Uterus (tissue), 4 donors: Measurements from ENCODE around the gene NLN. TPM values are rescaled to one million over a fixed set of nuclear protein-coding genes. Genes with fewer than 3 reads are reported as not detected.
"Not testable (repeated sequence)": the region's sequence is repeated elsewhere in the genome, so short reads cannot be mapped to it uniquely, and the experiment has no call there.

Source experiments
- DNase-seq, 2 donors: peaks; one replicate each; pipeline ENCODE4 v3.0.0-alpha.2; 2019 to 2020
- H3K27ac ChIP-seq, 2 donors: fragments of 200-600 bp; sonication (generic); 1 replicate in 1 of 2; 2 replicates in 1 of 2; pipeline ENCODE4 v1.5.1; 2016 to 2018
- H3K27me3 ChIP-seq, 2 donors: fragments of 200-600 bp; sonication (generic); one replicate each; pipeline ENCODE4 v1.5.1; 2018 to 2019; ENCODE audit warnings: control low read depth in 1 of 2
- H3K36me3 ChIP-seq, 2 donors: fragments of 200-600 bp; sonication (generic); one replicate each; pipeline ENCODE4 v1.5.1; 2019; ENCODE audit warnings: control low read depth in 1 of 2
- H3K4me1 ChIP-seq, 2 donors: fragments of 200-600 bp; sonication (generic); one replicate each; pipeline ENCODE4 v1.5.1; 2018 to 2019; ENCODE audit warnings: control low read depth in 1 of 2
- H3K4me3 ChIP-seq, 2 donors: fragments of 200-600 bp; sonication (generic); 1 replicate in 1 of 2; 2 replicates in 1 of 2; pipeline ENCODE4 v1.5.1; 2018 to 2019; ENCODE audit warnings: mild to moderate bottlenecking in 1 of 2
- H3K9me3 ChIP-seq, 2 donors: fragments of 200-600 bp; sonication (generic); one replicate each; pipeline ENCODE4 v1.5.1; 2019; ENCODE audit warnings: control low read depth in 1 of 2
- POLR2A ChIP-seq, 2 donors: fragments of 450-650 bp; IDR thresholded peaks; one replicate each; pipeline ENCODE4 v1.6.1; 2016; ENCODE audit warnings: antibody characterized with exemption in 2 of 2, mild to moderate bottlenecking in 1 of 2, moderate library complexity in 1 of 2
- intact Hi-C: fragments of 100-400 bp; cut with DNase I; formaldehyde crosslinking; loops from one replicate; pipeline ENCODE4 v1.15.1; 2023; ENCODE audit warnings: low total_unique reads
- total RNA-seq, 4 donors: library from RNA; depleted of rRNA in 3 of 4; stranded (reverse); fragments of >200 nt in 3 of 4; gene quantifications; one replicate each; pipeline versions ENCODE4 v1.1.0 to v1.2.4, GENCODE V29; 2014 to 2023
- TF ChIP-seq, protein P1 (sequence below), 4 experiments: fragments of 200-600 bp in 2 of 4; fragments of 450-650 bp in 2 of 4; sonication (generic) in 2 of 4; IDR thresholded peaks; one replicate each; pipeline ENCODE4 v1.5.1; 2016 to 2019; ENCODE audit warnings: antibody characterized with exemption in 4 of 4, mild to moderate bottlenecking in 2 of 4, moderate library complexity in 1 of 4
- donor health status: DM: yes; HTN: yes; CAD: no.

The NLN gene
- total RNA-seq, 4 donors from 2014 or later = 4.4 to 34.9 (median 9.8) TPM

DNA sequence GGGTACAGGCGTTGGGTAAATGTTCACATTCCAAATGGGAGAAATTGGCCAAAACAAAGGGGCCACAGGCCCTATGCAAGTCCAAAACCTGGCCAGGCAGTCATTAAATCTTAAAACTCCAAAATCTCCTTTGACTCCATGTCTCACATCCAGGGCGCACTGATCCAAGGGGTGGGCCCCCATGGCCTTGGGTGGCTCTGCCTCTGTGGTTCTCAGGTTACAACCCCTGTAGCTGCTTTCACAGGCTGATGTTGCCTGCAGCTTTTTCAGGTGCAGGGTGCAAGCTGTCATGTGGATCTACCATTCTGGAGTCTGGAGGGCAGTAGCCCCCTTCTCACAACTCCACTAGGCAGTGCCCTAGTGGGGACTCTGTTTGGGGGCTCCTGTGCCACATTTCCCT is 44.8 kb downstream of the NLN start:
- H3K27ac ChIP-seq = no peak overlapping the region
- H3K27me3 ChIP-seq = no peaks in the 10 kb centered on the region
- no peaks in the 10 kb centered on the region for H3K4me1 ChIP-seq
- TF ChIP-seq, protein P1, sequence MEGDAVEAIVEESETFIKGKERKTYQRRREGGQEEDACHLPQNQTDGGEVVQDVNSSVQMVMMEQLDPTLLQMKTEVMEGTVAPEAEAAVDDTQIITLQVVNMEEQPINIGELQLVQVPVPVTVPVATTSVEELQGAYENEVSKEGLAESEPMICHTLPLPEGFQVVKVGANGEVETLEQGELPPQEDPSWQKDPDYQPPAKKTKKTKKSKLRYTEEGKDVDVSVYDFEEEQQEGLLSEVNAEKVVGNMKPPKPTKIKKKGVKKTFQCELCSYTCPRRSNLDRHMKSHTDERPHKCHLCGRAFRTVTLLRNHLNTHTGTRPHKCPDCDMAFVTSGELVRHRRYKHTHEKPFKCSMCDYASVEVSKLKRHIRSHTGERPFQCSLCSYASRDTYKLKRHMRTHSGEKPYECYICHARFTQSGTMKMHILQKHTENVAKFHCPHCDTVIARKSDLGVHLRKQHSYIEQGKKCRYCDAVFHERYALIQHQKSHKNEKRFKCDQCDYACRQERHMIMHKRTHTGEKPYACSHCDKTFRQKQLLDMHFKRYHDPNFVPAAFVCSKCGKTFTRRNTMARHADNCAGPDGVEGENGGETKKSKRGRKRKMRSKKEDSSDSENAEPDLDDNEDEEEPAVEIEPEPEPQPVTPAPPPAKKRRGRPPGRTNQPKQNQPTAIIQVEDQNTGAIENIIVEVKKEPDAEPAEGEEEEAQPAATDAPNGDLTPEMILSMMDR (IDR thresholded peaks at IDR 0.05) = no peak
- no peak for TF ChIP-seq POLR2A (IDR thresholded peaks at IDR 0.05)
- H3K4me3 ChIP-seq = no peak overlapping the region
- H3K9me3 ChIP-seq = no peaks in the 10 kb centered on the region
- no peaks in the 10 kb centered on the region for H3K36me3 ChIP-seq
- DNase-seq = no peak
- intact Hi-C loops = no loop called here

DNA sequence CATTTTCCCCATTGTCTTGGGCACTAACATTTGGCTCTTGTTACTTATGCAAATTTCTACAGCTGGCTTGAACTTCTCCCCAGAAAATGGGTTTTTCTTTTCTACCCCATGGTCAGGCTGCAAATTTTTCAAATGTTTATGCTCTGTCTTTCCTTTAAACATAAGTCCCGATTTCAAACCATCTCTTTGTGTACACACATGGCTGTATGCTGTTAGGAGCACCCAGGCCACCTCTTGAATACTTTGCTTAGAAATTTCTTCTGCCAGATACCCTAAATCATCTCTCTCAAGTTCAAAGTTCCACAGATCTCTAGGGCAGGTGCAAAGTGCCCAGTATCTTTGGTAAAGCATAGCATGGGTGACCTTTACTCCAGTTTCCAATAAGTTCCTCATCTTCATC is 45.6 kb downstream of the NLN start:
- TF ChIP-seq, protein P1 (IDR thresholded peaks at IDR 0.05) = no peak
- no peak for TF ChIP-seq POLR2A (IDR thresholded peaks at IDR 0.05)
- Histone ChIP-seq H3K9me3 (no peaks in the 10 kb centered on the region), H3K4me1 (no peaks in the 10 kb centered on the region), H3K27me3 (no peaks in the 10 kb centered on the region), H3K27ac (no peak overlapping the region), H3K4me3 (no peak overlapping the region), H3K36me3 (no peaks in the 10 kb centered on the region)
- intact Hi-C loops = no loop called here
- DNase-seq = no peak

DNA sequence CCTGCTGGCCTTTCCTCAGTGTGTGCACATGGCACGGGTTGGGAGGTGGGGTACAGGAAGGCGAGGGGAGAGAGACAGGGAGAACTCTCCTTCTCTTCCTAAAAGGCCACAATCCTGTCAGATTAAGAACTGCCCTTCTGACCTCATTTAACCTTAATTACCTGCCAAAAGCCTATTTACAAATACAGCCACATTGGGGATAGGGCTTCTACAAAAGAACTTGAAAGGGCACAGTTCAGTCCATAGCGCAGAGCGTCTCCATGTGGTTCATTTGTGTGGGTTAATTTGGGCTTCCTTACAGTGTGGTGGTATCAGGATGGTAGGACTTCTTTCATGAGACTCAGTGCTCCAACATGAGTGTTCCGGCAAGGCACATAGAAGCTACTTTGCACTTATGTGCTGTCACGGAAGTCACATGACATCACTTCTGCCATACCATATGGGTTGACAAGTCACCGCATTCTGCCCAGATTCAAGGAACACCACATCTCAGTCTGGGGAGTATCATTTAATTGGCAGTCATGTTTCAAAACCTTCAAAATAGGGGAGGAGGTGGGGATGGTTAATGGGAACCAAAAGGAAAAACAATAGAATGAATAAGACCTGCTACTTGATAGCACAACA is 46.8 kb downstream of the NLN start:
- no peaks in the 10 kb centered on the region for H3K27me3 ChIP-seq
- H3K4me1 ChIP-seq = no peaks in the 10 kb centered on the region
- no peak for TF ChIP-seq POLR2A (IDR thresholded peaks at IDR 0.05)
- TF ChIP-seq, protein P1 (IDR thresholded peaks at IDR 0.05) = no peak
- H3K4me3 ChIP-seq = no peak overlapping the region
- H3K36me3 ChIP-seq = no peaks in the 10 kb centered on the region
- intact Hi-C loops = no loop called here
- no peak for DNase-seq
- no peaks in the 10 kb centered on the region for H3K9me3 ChIP-seq
- no peak overlapping the region for H3K27ac ChIP-seq

DNA sequence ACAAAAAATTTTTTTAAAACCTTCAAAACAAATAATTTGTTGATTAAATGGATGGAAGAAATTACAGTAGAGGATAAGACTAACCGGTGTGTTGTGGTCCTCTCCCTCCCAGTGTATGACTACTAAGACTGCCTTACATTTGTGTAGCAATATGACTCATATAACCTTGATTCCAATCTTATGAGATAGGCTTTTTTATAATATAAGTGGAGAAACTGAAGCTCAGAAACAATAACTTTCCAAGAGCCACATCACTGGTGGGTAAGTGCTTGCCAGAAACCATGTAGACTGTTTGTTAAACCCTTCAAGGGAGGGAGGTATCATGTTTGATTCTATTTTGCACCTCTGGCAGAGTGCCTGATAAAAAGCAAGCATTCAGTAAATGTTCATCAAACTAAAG is 47.5 kb downstream of the NLN start:
- Histone ChIP-seq H3K36me3 (no peaks in the 10 kb centered on the region), H3K27me3 (no peaks in the 10 kb centered on the region), H3K4me3 (no peak overlapping the region), H3K27ac (no peak overlapping the region), H3K9me3 (no peaks in the 10 kb centered on the region), H3K4me1 (no peaks in the 10 kb centered on the region)
- intact Hi-C loops = no loop called here
- TF ChIP-seq POLR2A (IDR thresholded peaks at IDR 0.05) = no peak
- TF ChIP-seq, protein P1 (IDR thresholded peaks at IDR 0.05) = no peak
- DNase-seq = no peak

DNA sequence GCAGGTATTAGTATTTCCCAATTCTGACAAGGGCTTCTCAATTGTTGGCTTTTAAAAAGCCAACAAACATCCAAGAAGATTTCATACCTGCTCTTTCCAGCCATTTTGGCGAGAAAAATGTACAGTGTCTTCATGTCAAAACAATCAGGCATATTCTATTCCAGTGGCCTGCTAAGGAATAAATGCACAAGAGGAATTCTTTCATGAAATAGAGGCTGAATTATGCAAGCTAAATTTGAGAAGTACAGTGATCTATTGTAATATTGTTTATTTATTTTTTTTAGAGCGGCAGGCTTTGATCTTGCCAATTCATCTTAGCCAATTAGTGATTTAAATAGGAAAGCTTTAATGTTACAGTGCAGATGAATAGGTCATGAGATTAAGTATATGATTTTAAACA is 49.3 kb downstream of the NLN start:
- no peaks in the 10 kb centered on the region for H3K36me3 ChIP-seq
- no peak overlapping the region for H3K27ac ChIP-seq
- no peak overlapping the region for H3K4me3 ChIP-seq
- H3K27me3 ChIP-seq = no peaks in the 10 kb centered on the region
- DNase-seq = no peak
- no peaks in the 10 kb centered on the region for H3K9me3 ChIP-seq
- no peaks in the 10 kb centered on the region for H3K4me1 ChIP-seq
- intact Hi-C loops = no loop called here
- TF ChIP-seq, protein P1 (IDR thresholded peaks at IDR 0.05) = no peak
- TF ChIP-seq POLR2A (IDR thresholded peaks at IDR 0.05) = no peak

DNA sequence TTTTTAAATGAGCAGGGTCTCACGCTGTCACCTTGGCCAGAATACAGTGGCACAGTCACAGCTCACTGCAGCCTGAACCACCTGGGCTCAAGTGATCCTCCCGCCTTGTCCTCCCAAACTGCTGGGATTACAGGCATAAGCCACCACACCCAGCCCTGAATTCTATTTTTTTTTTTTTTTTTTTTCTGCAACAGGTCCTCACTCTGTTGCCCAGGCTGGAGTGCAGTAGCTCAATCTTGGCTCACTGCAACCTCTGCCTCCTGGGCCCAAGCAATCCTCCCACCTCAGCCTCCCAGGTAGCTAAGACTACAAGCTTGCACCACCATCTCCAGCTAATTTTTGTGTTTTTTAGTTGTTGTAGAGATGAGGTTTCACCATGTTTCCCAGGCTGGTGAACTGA is 51.0 kb downstream of the NLN start:
- H3K27me3 ChIP-seq, H3K27ac ChIP-seq, H3K9me3 ChIP-seq, DNase-seq, H3K4me1 ChIP-seq, intact Hi-C loops, H3K4me3 ChIP-seq, H3K36me3 ChIP-seq: not testable (repeated sequence)
